Measurements from ENCODE around the gene PRDM15. TPM values are rescaled to one million over a fixed set of nuclear protein-coding genes. Genes with fewer than 3 reads are reported as not detected.

Gene PRDM15
- total and polyA plus RNA-seq, 2 experiments from 2014 or later, result 3.0 to 10.6 TPM

- no peak for TF ChIP-seq ZNF462 (CRISPR knock-in tag; IDR thresholded peaks at IDR 0.05)
- no peak for TF ChIP-seq CREB1 (CRISPR knock-in tag; IDR thresholded peaks at IDR 0.05; ENCODE audit: low read depth)
- TF ChIP-seq ZNF114 (CRISPR knock-in tag; IDR thresholded peaks at IDR 0.05), result no peak
- no peak for TF ChIP-seq CTCF (conservative IDR thresholded peaks at IDR 0.05; ENCODE audit: low read depth in 2 of 2)
- TF ChIP-seq ZNF331 (CRISPR knock-in tag; IDR thresholded peaks at IDR 0.05; ENCODE audit: low read depth), result no peak
These were observed 19.9 kb upstream of the PRDM15 start (continued) for GRCh38 chr21:41898998-41899397.

- no peaks in the 10 kb centered on the region for H3K27me3 Mint-ChIP-seq (ENCODE audit: insufficient read depth, low read depth, poor library complexity)
- H3K4me2 ChIP-seq, result peak overlapping the region; percentile 54; the same call in 1 of the 2 replicates
- peak overlapping the region; percentile 44; the same call in 1 of the 2 replicates for H3K27ac Mint-ChIP-seq
- no peaks in the 10 kb centered on the region for H3F3A ChIP-seq (replicated peaks; ENCODE audit: low read depth)
- H3K4me3 ChIP-seq, result no peak overlapping the region
- peaks cover 13% of the 10 kb centered on the region for H3K4me1 ChIP-seq (ENCODE audit: insufficient read depth)
- DNase-seq (ENCODE audit: low spot score) (peak; percentile 40), ATAC-seq (peak; percentile 78)
- H3K4me1 Mint-ChIP-seq, result peaks cover 45% of the 10 kb centered on the region
- peak overlapping the region; percentile 24; the same call in 2 of the 3 replicates for H3K4me3 Mint-ChIP-seq
- no peaks in the 10 kb centered on the region for H3K79me2 ChIP-seq (replicated peaks; ENCODE audit: insufficient read depth)
- H3K27me3 ChIP-seq (ENCODE audit: insufficient read depth), result no peaks in the 10 kb centered on the region
- no peak overlapping the region for H2AFZ ChIP-seq
- no peaks in the 10 kb centered on the region for H4K20me1 ChIP-seq (replicated peaks; ENCODE audit: insufficient read depth)
- no peak overlapping the region for H3K27ac ChIP-seq (ENCODE audit: low read depth)
- peaks cover 8% of the 10 kb centered on the region for H3K36me3 Mint-ChIP-seq (ENCODE audit: low read depth)
- H3K9me3 Mint-ChIP-seq, result no peaks in the 10 kb centered on the region
- H3K9me2 ChIP-seq (ENCODE audit: insufficient read depth), result no peaks in the 10 kb centered on the region
- H3K36me3 ChIP-seq (ENCODE audit: insufficient read depth), result no peaks in the 10 kb centered on the region
- no peak for TF ChIP-seq CREB1 (CRISPR knock-in tag; IDR thresholded peaks at IDR 0.05; ENCODE audit: low read depth)
- no peak for TF ChIP-seq JUNB (IDR thresholded peaks at IDR 0.05; ENCODE audit: unreplicated experiment)
- TF ChIP-seq EZH2 (IDR thresholded peaks at IDR 0.05; ENCODE audit: low read depth, unreplicated experiment), result no peak
- no peak for TF ChIP-seq ZNF462 (CRISPR knock-in tag; IDR thresholded peaks at IDR 0.05)
- no peak for TF ChIP-seq ZNF114 (CRISPR knock-in tag; IDR thresholded peaks at IDR 0.05)
- TF ChIP-seq STAT1 (IDR thresholded peaks at IDR 0.05; ENCODE audit: unreplicated experiment), result no peak
These were observed 18.6 kb upstream of the PRDM15 start for GRCh38 chr21:41897700-41898099.

Data from GM23338 (cell line).